GM23338 (cell line): ENCODE measurements around the gene SDC3.

ENCODE experiments used
- CREB1 ChIP-seq: fragments of 250-450 bp; sonication (Bioruptor Pico); IDR thresholded peaks from 2 replicates; pipeline ENCODE4 v1.5.0; 2020; ENCODE audit warnings: low read depth, mild to moderate bottlenecking, moderate library complexity
- CTCF ChIP-seq, 2 experiments: fragments of 200-600 bp in 1 of 2; sonication (generic) in 1 of 2; conservative IDR thresholded peaks; 2 replicates each; pipeline versions ENCODE4 v1.5.1 to v1.6.1; 2016 to 2017; ENCODE audit warnings: antibody characterized with exemption in 2 of 2, low read depth in 2 of 2, mild to moderate bottlenecking in 2 of 2, moderate library complexity in 1 of 2
- EZH2 ChIP-seq: fragments of 200-600 bp; sonication (generic); IDR thresholded peaks from one replicate; pipeline ENCODE4 v1.8.0; 2017; ENCODE audit warnings: antibody characterized with exemption, mild to moderate bottlenecking, low read depth; ENCODE audit not compliant: unreplicated experiment
- EZH2phosphoT487 ChIP-seq: fragments of 200-600 bp; sonication (generic); IDR thresholded peaks from one replicate; pipeline ENCODE4 v1.8.1; 2018; ENCODE audit warnings: antibody characterized with exemption; ENCODE audit not compliant: unreplicated experiment
- NANOG ChIP-seq: IDR thresholded peaks from 2 replicates; pipeline ENCODE4 v1.6.1; 2016; ENCODE audit warnings: antibody characterized with exemption, borderline replicate concordance
- POLR2AphosphoS5 ChIP-seq: IDR thresholded peaks from 2 replicates; pipeline ENCODE4 v1.6.1; 2016; ENCODE audit warnings: antibody characterized with exemption, low read depth
- TF ChIP-seq, protein P1 (sequence below): IDR thresholded peaks from one replicate; pipeline ENCODE4 v1.6.1; 2018; ENCODE audit warnings: antibody characterized with exemption; ENCODE audit not compliant: unreplicated experiment

- TF ChIP-seq EZH2phosphoT487, result no peak
- TF ChIP-seq, protein P1, sequence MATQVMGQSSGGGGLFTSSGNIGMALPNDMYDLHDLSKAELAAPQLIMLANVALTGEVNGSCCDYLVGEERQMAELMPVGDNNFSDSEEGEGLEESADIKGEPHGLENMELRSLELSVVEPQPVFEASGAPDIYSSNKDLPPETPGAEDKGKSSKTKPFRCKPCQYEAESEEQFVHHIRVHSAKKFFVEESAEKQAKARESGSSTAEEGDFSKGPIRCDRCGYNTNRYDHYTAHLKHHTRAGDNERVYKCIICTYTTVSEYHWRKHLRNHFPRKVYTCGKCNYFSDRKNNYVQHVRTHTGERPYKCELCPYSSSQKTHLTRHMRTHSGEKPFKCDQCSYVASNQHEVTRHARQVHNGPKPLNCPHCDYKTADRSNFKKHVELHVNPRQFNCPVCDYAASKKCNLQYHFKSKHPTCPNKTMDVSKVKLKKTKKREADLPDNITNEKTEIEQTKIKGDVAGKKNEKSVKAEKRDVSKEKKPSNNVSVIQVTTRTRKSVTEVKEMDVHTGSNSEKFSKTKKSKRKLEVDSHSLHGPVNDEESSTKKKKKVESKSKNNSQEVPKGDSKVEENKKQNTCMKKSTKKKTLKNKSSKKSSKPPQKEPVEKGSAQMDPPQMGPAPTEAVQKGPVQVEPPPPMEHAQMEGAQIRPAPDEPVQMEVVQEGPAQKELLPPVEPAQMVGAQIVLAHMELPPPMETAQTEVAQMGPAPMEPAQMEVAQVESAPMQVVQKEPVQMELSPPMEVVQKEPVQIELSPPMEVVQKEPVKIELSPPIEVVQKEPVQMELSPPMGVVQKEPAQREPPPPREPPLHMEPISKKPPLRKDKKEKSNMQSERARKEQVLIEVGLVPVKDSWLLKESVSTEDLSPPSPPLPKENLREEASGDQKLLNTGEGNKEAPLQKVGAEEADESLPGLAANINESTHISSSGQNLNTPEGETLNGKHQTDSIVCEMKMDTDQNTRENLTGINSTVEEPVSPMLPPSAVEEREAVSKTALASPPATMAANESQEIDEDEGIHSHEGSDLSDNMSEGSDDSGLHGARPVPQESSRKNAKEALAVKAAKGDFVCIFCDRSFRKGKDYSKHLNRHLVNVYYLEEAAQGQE, result no peak
- no peak for TF ChIP-seq CTCF (conservative IDR thresholded peaks at IDR 0.05; ENCODE audit: low read depth in 2 of 2)
- no peak for TF ChIP-seq POLR2AphosphoS5
- no peak for TF ChIP-seq EZH2
- no peak for TF ChIP-seq NANOG
- TF ChIP-seq CREB1 (CRISPR knock-in tag), result no peak
Observed at GRCh38 chr1:30874176-30874575, 34.4 kb downstream of the SDC3 start.
